ENCODE results near the gene NME1.
"Not testable (repeated sequence)": the region's sequence is repeated elsewhere in the genome, so short reads cannot be mapped to it uniquely, and the experiment has no call there.

The NME1 gene

DNA sequence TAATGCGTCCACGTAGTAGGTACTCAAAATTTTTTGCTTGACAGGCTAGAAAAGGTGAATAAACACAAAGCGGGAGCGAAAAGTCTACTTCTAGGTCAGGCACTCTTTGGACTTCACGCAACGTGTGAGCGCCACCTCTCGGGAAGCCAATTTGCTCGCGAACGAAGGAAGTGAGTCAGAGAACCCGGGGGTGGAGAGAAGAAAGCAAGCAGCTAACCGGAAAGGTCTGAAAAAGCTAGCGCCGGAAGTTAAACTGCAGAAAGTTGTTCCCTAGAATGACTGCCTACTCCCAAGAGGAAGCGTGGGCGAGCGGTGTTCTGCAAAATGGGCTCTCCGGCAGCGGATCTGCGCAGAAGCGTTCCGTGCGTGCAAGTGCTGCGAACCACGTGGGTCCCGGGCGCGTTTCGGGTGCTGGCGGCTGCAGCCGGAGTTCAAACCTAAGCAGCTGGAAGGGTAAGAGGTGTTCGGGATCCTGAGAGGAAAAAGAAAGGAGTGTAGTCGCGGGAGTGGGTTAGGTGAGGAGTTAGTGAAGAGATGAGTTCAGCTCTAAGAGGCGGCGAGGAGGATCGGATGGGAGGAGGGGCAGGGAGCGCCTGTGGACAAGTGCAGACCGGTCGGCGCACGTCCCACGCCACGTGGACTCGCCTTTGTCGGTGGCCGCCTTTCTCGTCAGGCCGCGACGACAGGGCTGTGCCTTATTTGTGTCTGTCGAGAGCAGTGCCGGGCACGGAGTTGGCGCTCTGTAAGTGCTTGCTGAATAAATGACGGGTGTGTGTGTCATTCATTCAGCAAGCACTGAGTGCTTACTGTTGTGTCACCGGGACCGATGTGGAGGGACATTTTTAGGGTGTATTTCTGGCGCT lies at the start of gene NME1:
TSS of gene NME1 (plus strand) at position 350 of the 863 bp plus-strand sequence. CDS start 2,096 bp downstream, outside the sequence.
- DNase-seq: peak; percentile 98

DNA sequence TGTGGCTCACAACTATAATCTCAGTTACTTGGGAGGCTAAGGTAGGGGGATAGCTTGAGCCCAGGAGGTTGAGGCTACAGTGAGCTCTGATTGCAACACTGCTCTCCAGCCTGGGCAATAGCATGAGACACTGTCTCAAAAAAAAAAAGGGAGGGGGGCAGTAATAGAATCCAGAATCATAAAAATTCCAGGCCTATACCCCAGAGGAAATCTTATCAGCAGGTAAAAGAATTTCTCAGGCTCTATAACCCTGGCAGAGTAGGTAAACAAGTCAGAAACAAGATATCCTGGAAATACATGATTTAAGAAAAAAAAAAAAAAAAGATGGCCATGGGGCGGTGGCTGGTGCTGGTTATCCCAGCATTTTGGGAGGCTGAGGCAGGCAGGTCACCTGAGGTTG lies 45.6 kb upstream of the NME1 start:
- no peak for DNase-seq

DNA sequence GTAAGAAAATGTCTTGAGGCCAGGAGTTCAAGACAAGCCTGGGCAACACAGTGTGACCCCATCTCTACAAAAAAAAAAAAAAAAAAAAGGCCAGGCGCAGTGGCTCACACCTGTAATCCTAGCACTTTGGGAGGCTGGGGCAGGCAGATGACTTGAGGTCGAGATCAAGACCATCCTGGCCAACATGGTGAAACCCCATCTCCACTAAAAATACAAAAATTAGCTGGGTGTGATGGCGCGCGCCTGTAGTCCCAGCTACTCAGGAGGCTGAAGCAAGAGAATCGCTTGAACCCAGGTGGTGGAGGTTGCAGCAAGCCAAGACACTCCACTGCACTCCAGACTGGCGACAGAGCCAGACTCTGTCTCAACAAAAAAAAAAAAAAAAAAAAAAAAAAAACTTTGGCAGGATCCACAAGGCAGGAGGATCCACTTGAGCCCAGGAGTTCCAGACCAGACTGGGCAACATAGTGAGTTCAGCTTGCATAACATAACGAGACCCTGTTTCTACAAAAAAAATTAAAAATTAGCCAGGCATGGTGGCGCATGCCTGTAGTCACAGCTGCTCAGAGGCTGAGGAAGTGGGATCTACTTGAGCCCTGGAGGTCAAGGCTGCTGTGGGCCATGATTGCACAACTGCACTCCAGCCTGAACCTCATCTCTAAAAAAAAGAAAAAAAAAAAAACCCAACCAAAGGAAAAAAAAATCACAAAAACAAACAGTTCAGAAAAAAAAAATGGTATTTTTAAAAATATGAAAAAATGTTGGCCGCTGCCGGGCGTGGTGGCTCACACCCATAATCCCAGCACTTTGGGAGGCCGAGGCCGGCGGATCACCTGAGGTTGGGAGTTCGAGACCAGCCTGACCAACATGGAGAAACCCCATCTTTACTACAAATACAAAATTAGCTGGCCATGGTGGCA lies 40.8 kb upstream of the NME1 start:
- not testable (repeated sequence) for DNase-seq

DNA sequence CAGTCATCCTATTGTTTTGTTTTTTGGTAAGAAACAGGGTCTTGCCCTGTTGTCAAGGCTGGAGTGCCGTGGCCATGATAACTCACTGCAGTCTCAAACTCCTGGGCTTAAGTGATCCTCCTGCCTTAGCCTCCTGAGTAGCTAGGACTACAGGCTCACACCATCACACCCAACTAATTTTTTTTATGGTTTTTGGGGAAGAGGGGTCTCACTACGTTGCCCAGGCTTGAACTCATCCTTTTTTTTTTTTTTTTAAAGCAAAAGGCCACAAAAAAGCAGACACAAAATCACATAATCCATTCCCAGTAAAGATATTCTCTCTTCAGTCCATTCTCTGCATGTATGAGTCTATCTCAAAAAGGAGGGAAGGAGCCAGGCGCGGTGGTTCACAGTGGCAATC lies 38.2 kb upstream of the NME1 start:
- DNase-seq: no peak

DNA sequence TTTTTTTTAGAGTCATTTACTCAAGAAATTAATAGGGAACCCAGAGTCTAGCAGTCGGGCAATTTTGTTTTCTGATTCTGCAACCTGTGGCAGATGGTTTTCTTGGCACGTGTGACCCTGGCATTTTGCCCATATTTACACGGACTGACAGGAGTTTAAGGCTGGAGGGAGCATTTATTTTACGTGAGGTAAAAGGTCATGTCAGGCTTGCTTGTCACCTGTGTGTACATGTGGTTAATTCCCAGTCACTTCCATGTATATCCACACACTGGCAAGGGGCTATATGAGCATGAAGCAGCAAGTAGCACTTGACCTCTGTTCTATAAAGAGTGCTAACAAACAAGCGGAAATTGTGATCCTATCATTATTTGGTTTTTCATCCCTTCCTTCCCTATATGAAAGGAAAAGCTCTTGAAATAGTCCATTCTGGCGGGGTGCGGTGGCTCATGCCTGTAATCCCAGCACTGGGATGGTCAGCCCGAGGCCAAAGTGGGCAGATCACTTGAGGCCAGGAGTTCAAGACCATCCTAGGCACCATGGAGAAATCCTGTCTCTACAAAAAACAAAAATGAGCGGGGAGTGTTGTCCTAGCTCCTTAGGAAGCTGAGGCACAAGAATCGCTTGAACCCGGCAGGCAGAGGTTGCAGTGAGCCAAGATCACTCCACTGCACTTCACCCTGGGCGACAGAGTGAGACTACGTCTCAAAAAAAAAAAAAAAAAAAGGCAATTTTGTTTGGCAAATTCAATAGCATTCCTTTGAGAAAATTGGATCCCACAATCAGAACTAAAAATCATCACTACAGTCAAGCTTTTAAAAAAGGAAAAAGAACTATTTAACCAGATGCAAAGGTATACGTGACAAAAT lies 34.8 kb upstream of the NME1 start:
- DNase-seq: no peak

DNA sequence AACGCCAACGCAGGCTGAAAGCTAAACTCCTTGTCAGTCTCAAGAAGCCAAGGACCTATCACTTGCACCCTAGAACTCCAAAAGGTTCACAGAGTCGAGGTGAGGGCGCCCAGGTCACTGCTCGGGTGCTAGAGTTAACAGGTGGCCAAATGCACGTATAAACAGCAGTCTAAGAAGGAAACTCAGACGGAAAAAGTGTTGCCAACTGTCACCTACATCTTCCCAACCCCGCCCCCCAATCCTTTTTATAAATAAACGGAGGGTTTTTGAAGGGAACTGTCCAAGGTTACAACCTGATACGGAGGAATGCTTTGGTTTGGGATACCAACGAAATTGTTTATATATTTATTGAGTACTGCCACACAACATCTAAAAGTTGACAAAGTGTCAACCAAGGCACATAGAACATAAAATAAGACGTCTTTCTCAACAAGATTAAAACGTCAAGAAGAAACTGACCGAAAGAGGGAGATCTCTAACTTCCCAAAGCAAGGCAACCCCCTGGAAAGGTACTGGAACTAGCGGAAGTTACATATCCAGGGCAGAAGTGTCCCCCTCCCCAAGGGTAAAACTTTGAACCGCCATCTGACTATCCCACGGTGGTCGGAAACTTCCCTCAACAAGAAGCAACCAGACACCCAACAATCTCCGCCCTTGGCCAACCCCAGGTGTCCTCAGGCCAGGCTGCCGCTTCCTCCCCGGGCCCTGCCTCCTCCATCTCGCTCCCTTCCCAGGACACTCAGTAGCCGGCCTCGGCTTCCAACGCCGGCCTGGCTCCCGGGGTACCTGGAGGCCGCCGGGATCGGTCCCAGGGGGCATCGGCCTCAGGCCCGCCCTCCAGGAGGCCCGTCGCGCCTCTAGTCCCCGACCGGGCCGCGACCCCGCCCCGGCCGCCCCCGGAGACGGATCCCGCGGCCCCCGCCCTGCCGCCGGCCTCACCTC lies 33.7 kb upstream of the NME1 start:
- no peak for DNase-seq

DNA sequence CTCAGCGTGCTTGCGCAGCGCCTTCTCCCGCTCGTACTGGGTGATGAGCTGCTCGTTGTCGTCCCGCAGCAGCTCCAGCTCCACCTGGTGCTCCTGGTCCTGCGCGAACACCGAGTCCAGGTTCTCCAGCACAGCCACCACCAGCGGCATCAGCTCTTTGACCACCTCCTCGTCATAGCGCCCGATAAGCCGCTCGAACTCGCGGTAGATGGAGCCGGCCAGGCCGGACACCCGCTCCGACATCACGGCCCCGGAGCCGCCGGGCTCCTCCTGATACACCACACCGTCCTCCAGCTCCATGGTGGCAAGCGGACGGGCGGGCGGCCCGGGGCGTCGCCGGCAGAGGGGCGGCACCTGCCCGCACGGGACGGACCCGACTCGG lies 33.0 kb upstream of the NME1 start:
- DNase-seq: no peak

DNA sequence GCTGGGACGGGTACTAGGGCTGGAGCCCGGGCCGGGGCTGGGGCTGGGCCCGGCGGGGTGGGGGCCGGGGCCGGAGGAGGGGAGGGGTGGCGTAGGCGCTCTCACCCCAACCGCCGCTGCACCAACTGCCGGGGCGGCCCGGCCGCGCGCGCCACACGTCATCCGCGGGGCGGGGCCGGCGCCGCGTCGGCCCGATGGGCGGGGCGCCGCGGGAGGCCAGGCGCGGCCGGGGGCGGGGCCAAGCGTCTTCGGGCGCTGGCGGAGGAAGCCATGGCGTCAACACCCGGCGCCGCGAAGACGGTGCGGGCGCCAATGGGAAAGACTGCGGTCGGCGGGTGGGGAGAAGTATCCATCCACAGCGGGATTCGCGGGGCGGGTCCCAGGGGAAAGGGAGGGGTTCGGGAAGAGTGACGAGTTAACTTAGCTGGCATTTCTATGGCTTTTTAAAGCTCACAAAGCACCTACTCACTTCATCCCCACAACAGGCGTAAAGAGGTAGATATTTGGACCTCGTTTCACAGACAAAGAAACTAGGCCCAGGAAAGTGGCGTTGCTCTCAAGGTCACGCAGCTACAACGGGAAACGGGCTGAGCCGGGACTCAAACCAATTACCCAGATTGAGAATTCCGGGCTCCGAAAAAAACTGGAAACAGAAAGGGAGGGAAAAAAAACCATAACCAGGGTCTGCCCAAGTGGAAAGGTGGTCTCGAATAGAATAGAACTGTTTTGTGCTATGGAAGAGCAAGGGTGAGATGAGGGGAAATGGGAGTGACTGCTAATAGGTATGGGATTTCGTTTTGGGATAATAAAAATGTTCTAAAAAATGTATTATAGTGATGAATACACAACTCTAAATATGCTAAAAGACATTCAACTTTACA lies 32.4 kb upstream of the NME1 start, which contains the start of gene SPAG9:
TSS of gene SPAG9 (minus strand) at position 130 of the 881 bp plus-strand sequence. CDS start 212 bp downstream, outside the sequence.
- DNase-seq: peak; percentile 97

DNA sequence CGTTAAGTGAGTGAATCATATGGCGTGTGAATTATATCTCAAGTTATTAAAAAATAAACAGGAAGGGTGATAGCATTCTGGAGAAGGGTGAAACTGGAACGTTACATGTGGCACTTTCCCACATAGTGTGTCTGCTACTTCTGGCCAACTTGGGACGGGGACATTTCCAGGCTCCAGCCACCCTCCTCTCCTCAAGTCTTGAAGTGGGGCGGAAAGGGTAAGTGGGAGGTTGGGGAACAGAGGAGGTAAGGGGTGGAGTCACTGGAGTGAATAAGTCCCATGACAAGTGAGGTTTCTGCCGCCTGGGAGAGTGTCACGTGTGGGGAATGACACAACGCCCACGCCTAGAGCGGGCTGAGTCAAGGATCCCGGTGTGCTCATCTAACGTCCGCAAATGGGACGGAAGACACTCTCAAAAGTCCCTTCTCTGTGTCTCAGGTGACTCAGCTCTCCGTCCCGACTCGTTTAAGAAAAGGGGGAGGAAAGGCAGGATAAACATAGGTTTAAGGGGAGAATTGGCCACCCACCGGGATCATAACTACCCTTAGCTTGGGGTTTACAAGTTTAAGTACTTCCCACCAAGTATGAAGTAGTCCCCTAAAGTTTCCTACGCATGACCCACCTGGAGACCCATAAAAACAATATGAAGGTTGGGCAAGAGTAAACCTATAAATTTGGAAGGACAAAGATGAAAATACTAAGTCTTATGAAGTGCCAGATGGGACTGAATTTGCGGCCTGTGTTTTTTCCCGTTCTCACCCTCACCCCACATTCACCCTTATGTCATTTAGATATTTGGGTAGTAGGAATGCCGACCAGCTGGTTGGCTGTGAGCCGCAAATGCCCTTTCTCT lies 31.5 kb upstream of the NME1 start:
- DNase-seq: peak; percentile 33

DNA sequence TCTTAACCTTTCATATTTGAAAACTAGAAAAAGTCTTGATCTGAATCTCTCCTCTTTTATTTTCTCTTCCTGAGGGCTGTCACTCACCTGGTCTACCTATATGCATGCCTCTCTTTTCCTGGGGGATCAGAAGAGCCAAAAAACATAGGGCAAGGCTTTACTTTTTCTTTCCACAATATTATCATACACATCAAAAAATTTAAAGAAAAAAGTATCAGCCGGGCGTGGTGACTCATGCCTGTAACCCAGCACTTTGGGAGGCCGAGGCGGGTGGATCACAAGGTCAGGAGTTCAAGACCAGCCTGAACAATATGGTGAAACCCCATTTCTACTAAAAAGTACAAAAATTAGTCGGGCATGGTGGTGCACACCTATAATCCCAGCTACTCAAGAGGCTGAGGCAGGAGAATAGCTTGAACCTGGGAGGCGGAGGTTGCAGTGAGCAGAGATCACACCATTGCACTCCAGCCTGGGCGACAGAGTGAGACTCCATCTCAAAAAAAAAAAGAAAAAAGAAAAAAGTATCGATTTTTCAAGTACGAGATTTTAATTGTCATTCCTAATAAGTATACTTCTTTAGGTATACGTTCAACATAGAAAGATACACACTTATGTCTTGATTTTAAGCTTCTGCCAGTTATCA lies 30.8 kb upstream of the NME1 start:
- not testable (repeated sequence) for DNase-seq

DNA sequence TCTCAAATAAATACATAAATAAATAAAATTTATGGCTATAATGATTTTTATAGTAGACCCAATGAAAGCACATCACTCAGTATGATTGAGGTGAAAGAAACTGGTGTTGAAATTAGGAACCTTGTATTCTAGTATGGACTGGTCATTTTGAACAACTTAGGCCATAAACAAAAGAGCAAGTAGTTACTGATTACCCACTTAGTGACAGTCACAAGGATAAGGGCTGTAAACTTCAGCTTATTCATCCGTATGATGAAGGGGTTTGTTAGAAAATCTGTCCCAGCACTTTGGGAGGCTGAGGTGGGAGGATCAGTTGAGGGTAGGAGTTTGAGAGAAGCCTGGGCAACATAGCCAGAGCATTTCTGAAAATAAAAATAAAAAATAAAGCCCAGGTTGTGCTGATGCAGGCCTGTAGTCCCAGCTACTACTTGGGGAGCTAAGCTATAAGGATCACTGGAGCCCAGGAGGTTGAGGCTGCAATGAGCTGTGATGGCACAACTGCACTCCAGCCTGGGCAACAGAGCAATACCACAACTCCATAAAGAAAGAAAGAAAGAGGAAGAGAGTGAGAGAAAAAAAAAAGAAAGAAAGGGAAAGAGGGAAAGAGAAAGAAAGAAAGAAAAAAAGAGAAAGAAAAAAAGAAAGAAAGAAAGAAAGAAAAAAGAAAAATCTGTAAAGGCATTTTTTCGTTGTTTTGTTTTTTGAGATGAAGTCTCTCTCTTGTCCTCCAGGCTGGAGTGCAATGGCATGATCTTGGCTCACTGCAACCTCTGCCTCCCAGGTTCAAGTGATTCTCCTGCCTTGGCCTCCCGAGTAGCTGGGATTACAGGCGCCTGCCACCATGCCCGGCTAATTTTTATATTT lies 28.5 kb upstream of the NME1 start:
- no peak for DNase-seq

DNA sequence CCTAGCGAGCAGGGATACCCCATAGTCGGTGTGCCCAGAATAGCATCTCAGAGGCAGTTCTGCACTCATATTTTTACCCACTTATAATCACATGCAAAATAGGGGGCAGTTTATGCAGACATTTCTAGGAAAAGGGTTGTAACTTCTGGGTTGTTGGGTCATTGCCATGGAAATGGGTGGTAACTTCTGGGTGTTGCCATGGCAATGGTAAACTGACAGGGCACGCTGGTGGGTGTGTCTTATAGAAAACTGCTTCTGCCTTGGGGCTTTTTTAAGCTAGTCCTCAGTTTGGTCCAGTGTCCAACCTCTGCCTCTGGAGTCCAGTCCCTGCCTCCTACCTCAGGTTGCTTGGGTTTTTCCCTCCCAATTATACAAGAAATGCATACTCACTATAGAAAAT lies 25.3 kb upstream of the NME1 start:
- DNase-seq: no peak

DNA sequence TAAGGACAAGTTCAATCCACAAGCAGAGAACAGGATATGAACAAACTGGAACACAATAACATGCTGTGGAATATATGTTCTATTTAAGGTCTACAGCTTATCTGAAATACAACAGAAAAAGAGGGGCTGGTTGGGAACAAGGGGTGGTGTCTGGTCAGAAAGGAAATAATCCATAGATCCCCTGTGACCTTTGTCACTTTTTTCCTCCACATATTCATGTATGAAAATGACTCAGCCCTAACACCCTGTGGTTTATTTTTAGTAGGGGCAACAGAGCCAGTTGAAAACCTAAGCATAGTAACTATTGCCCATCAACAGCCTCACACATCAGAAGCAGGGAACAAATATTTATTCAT lies 20.4 kb upstream of the NME1 start:
- no peak for DNase-seq

DNA sequence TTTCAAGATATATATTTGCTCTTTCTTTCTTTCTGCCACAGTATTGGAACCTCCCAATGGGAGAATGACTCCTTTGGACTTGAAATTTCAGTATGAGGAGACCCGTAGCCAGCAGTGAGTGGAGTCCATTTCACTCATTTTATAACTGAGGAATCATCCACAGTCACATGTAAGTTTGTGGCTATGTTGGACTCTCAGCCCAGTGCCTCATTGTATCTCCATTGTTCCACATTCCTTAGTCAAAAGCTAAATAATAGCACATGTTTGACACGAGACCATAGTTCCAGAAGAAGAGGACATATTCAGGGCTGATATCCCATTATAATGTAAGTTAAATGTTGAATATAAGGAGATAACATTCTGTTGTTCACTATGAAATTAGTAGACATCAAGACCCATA lies 20.0 kb upstream of the NME1 start:
- DNase-seq: no peak

DNA sequence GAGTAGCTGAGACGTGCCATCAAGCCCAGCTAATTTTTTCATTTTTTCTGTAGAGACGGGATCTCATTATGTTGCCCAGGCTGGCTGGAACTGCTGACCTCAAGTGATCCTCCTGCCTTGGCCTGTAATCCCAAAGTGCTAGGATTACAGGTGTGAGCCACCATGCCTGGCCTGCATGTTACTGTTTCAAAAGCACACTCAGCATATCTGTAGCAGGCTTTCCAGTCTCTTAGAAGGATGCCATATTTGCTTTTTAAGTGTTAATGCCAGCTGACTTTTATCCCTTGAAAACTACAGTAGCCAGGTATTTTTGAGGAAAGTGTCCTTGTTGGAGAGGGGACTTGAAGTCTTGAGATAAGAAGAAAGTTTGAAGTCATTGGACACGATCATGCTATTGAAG lies 17.4 kb upstream of the NME1 start:
- no peak for DNase-seq

DNA sequence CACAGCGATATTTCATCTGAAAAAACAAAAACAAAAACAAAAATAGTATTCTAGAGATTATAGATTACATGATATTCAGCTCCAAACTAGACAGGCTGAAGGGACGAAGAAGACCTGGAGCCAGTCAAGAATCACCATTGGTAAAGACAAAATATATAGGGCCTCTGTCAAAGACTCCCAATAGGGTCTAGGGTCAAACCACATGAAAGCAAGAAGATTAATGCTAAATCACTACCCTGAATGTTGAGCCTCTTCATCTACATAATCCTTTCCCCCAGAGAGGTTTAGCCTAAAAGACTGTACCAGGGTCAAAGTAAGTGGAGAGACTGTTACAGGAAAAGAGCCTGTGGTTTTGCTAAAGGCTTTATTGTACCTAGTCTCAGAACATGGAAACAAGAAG lies 10.8 kb upstream of the NME1 start:
- no peak for DNase-seq

DNA sequence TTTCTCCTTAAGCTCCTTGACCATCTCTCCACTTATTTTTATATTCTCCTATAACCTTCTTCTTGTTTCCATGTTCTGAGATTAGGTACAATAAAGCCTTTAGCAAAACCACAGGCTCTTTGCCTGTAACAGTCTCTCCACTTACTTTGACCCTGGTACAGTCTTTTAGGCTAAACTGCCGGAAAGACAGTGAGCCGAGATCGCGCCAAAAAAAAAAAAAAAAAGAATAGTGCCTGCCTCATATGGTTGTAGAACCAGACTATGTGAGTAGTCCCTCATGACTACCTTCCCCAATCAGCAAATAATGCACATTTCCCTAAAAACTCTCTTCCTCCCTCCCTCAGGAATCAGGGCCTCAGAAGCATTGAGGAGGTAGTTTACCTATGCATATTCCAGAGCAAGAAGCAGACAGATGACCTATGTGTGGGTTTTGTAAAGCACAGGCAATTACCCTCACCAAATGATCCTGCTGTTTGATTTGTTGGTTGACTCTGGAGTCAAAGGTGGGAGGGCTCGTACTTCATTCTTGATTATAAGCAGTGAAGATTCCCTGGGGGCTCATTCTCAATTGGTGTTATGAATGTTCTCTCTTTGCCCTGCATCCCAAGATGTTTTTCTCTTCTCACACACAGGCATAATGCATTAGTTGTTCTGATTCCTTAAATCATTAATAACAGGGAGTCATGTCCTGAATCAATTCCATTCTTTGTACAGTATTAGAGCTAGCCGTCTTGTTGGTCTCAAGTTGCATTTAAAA lies 8.9 kb upstream of the NME1 start:
- DNase-seq: no peak

All from T1000 (cell line).